Measurements from ENCODE around the gene DSP.

Gene DSP

GRCh38 chr6:7631466-7631865 lies 90.0 kb downstream of the DSP start:
- TF ChIP-seq CTCF (IDR thresholded peaks at IDR 0.05; ENCODE audit: low read depth, low read length): no peak
- DNase-seq (ENCODE audit: low read depth, low spot score): no peak
- in situ Hi-C loops (cut with HindIII; ENCODE audit: low sequenced_read_pairs): no loop called here
- no peak overlapping the region for H3K4me3 ChIP-seq (ENCODE audit: low read depth, low read length)

GRCh38 chr6:7632501-7633290 lies 91.2 kb downstream of the DSP start:
- in situ Hi-C loops (cut with HindIII; ENCODE audit: low sequenced_read_pairs): no loop called here
- DNase-seq (ENCODE audit: low read depth, low spot score): no peak
- H3K4me3 ChIP-seq (ENCODE audit: low read depth, low read length): no peak overlapping the region
- no peak for TF ChIP-seq CTCF (IDR thresholded peaks at IDR 0.05; ENCODE audit: low read depth, low read length)

GRCh38 chr6:7633361-7633760 lies 91.9 kb downstream of the DSP start:
- H3K4me3 ChIP-seq (ENCODE audit: low read depth, low read length): no peak overlapping the region
- in situ Hi-C loops (cut with HindIII; ENCODE audit: low sequenced_read_pairs): no loop called here

GRCh38 chr6:7636151-7636550 lies 94.7 kb downstream of the DSP start:
- DNase-seq (ENCODE audit: low read depth, low spot score): peak; percentile 19
- no peak for TF ChIP-seq CTCF (IDR thresholded peaks at IDR 0.05; ENCODE audit: low read depth, low read length)
- in situ Hi-C loops (cut with HindIII; ENCODE audit: low sequenced_read_pairs): no loop called here

More at GRCh38 chr6:7633361-7633760, 91.9 kb downstream of the DSP start:
- TF ChIP-seq CTCF (IDR thresholded peaks at IDR 0.05; ENCODE audit: low read depth, low read length): no peak
- no peak for DNase-seq (ENCODE audit: low read depth, low spot score)

More at GRCh38 chr6:7636151-7636550, 94.7 kb downstream of the DSP start:
- H3K4me3 ChIP-seq (ENCODE audit: low read depth, low read length): no peak overlapping the region

All from astrocyte of the spinal cord (primary cell).